ENCODE data around the gene DIP2C. TPM values are rescaled to one million over a fixed set of nuclear protein-coding genes. Genes with fewer than 3 reads are reported as not detected.

The DIP2C gene
- total RNA-seq, 1 donor from 2014 or later = 0.53 TPM

DNA sequence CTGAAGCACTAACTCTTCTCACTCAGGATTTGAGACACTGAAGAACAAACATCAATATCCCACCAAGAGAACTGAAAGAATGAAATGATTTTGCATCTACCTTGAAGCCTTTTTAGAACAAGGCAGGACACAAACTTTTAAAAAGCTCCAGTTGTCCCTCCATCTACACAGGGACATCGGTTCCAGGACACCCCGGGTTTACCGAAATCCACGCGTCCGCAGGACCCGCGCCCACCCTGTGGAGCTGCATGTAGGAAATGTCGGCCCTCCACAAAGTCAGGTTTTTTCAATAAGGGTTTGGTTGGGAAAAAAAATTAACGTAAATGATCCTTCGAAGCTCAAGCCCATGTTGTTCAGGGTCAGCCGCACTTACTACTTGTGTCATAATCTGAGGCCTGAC lies 94.0 kb downstream of the DIP2C start:
- DNase-seq (ENCODE audit: low read depth) = no peak
- Histone ChIP-seq H3K36me3 (ENCODE audit: control insufficient read depth, insufficient read depth, low read length) (no peaks in the 10 kb centered on the region), H3K27me3 (ENCODE audit: control insufficient read depth, insufficient read depth, low read length) (no peaks in the 10 kb centered on the region), H3K4me3 (ENCODE audit: low read depth, low read length) (no peak overlapping the region)
- FAIRE-seq = no peak
- TF ChIP-seq, protein P1, sequence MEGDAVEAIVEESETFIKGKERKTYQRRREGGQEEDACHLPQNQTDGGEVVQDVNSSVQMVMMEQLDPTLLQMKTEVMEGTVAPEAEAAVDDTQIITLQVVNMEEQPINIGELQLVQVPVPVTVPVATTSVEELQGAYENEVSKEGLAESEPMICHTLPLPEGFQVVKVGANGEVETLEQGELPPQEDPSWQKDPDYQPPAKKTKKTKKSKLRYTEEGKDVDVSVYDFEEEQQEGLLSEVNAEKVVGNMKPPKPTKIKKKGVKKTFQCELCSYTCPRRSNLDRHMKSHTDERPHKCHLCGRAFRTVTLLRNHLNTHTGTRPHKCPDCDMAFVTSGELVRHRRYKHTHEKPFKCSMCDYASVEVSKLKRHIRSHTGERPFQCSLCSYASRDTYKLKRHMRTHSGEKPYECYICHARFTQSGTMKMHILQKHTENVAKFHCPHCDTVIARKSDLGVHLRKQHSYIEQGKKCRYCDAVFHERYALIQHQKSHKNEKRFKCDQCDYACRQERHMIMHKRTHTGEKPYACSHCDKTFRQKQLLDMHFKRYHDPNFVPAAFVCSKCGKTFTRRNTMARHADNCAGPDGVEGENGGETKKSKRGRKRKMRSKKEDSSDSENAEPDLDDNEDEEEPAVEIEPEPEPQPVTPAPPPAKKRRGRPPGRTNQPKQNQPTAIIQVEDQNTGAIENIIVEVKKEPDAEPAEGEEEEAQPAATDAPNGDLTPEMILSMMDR (IDR thresholded peaks at IDR 0.05; ENCODE audit: insufficient read depth, low read length, severe bottlenecking) = no peak

DNA sequence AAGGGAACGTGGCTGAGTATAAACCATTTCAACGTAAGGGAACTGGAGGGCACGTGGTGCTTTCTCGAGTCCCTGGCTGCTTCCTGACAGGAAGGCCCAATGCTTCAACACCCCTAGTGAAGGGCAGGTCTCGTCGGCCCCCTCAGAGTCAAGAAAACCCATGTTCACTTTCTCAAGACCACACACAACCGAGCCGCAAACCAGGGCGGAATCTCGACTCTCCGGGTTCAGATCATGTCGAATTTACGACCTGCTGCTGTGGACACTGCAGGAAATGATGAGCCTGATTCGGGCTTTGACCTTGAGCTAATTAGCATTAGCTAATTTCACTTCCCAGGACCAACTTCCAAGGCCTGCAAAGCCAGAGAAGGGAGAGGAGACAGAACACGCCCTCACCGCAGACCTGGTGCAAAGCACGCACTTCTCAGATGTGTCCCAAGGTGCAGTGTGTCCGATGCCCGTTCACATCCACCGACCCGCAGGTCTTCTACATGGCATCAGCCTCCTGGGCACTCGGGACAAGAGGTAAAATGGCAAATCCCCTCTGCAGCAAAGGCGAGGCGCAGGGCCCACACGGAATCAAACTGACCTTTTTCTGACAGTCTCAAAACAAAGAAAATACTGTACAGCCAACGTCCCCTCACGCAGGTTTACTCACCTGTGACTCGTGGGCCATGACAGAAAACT lies 94.7 kb downstream of the DIP2C start:
- no peak for FAIRE-seq

DNA sequence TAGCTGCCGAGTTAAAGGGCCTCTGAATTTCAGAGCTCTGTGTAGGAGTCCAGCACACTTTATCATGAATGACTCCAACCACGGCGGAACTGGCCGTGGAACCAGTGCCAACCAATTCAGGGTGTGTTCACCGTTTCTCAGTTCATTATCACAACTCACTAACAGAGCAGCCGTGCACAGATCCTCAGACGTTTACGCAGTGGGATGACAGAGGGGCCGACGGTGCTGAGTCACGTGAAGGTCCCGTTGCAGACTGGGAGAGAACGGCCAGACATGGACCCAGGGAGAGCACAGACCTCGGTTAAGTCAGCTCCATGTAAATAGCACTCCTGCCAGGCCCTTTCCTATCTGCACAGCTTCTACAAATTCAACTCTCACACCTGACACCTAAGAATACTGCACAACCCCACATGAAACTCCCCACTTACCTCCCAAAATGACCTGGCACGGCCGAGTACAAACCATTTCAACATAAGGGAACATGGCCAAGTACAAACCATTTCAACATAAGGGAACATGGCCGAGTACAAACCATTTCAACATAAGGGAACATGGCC lies 95.5 kb downstream of the DIP2C start:
- no peak overlapping the region for H3K4me3 ChIP-seq (ENCODE audit: low read depth, low read length)
- H3K36me3 ChIP-seq (ENCODE audit: control insufficient read depth, insufficient read depth, low read length) = no peaks in the 10 kb centered on the region
- no peak for DNase-seq (ENCODE audit: low read depth)
- FAIRE-seq = peak; percentile 18
- TF ChIP-seq, protein P1 (IDR thresholded peaks at IDR 0.05; ENCODE audit: insufficient read depth, low read length, severe bottlenecking) = no peak
- H3K27me3 ChIP-seq (ENCODE audit: control insufficient read depth, insufficient read depth, low read length) = no peaks in the 10 kb centered on the region

More for the DNA sequence above, 94.7 kb downstream of the DIP2C start:
- TF ChIP-seq, protein P1 (IDR thresholded peaks at IDR 0.05; ENCODE audit: insufficient read depth, low read length, severe bottlenecking) = no peak
- DNase-seq (ENCODE audit: low read depth) = no peak
- no peak overlapping the region for H3K4me3 ChIP-seq (ENCODE audit: low read depth, low read length)
- H3K36me3 ChIP-seq (ENCODE audit: control insufficient read depth, insufficient read depth, low read length) = no peaks in the 10 kb centered on the region
- H3K27me3 ChIP-seq (ENCODE audit: control insufficient read depth, insufficient read depth, low read length) = no peaks in the 10 kb centered on the region

DNA sequence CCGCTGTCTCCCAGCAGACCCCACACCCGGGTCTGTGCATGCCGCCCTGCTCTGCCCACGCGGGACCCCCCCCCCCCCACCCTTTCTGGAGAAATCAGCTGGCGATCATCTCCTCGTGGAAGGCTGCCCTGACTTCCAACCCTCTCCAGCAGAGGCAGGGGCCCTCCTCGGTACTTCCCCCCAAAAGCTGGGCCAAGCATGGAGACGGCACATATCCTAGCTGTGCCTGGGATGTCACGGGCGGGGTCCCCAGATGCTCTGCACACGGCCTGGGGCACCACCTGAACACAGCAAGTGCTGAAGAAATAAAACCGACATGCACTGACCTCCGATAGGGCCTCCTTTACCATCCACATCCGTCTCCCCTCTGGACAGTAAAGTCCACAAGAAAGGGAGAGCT lies 96.0 kb downstream of the DIP2C start:
- no peaks in the 10 kb centered on the region for H3K27me3 ChIP-seq (ENCODE audit: control insufficient read depth, insufficient read depth, low read length)
- DNase-seq (ENCODE audit: low read depth) (no peak), FAIRE-seq (no peak)
- H3K4me3 ChIP-seq (ENCODE audit: low read depth, low read length) = no peak overlapping the region
- TF ChIP-seq, protein P1 (IDR thresholded peaks at IDR 0.05; ENCODE audit: insufficient read depth, low read length, severe bottlenecking) = no peak
- no peaks in the 10 kb centered on the region for H3K36me3 ChIP-seq (ENCODE audit: control insufficient read depth, insufficient read depth, low read length)

DNA sequence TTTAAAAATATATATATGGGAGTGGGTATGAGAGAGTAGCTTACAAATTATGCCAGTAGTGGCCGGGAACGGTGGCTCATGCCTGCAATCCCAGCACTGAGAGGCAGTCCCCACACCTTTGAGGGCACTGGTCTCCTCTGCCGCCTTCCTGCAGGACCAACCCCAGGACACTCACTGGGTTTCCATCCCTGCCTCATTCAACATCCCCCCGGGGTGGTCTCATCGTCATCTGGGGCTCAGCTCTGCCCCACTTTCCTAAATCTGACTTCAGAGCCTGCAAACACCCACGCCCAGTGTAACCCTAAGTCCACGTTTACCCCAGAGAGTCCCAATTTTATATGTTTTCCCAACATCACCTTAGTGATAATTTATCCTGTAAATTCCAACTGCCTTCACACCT lies 96.5 kb downstream of the DIP2C start:
- Histone ChIP-seq H3K27me3 (ENCODE audit: control insufficient read depth, insufficient read depth, low read length) (no peaks in the 10 kb centered on the region), H3K4me3 (ENCODE audit: low read depth, low read length) (no peak overlapping the region)
- FAIRE-seq = no peak

More for the DNA sequence above, 96.5 kb downstream of the DIP2C start:
- DNase-seq (ENCODE audit: low read depth) = no peak
- no peaks in the 10 kb centered on the region for H3K36me3 ChIP-seq (ENCODE audit: control insufficient read depth, insufficient read depth, low read length)
- TF ChIP-seq, protein P1 (IDR thresholded peaks at IDR 0.05; ENCODE audit: insufficient read depth, low read length, severe bottlenecking) = no peak

Measured in bronchial epithelial cell (primary cell).